Measurements from ENCODE around the gene LRPAP1.

GRCh38 chr4:3471098-3471760 lies 61.0 kb downstream of the LRPAP1 start:
- TF ChIP-seq EZH2 (IDR thresholded peaks at IDR 0.05; ENCODE audit: borderline replicate concordance, low read depth, low read length, severe bottlenecking) = no peak
- TF ChIP-seq POLR2AphosphoS5 (IDR thresholded peaks at IDR 0.05; ENCODE audit: insufficient read depth, low read depth, low read length) = no peak
- no peak for TF ChIP-seq POLR2A (IDR thresholded peaks at IDR 0.05; ENCODE audit: low read depth, low read length)
